ENCODE data around the gene ZNF784. TPM values are rescaled to one million over a fixed set of nuclear protein-coding genes. Genes with fewer than 3 reads are reported as not detected.

The ZNF784 gene
- total and polyA plus RNA-seq, 2 donors (not counting 3 experiments of a cell fraction or from before 2014, with no cell fraction given) = 4.9 TPM

DNA sequence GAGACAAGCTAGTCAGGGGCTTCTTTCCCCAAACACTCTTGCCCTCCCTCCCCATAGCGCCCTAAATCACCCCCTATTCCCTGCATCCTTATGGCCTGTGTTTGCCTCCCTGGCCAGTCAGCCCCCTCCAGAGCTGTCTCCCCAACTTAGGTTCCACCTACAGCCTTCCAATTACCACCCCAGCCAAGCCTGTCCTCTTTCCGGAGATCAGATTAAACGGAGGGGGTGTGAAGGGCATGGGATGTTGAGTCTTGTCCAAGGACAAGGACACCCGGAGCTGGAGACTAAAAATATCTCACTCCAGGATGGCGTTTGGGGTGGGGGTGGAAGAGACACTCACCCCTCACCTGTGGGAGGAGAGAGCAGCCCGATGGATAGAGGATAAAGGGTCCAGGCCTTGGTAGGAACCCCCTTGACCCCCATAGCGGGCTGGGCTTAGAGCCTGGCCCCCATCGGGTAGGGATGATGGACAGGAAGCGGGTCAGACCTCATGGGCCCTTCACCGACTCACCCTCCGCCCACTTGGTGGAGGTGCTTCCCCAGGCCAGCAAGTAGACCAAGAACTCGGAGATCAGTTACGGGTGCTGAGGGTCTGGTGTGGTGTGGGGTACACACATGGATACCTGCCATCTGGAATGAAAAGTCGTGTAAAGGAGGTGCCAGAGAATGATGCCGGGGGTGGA lies 12.9 kb downstream of the ZNF784 start:
- Histone ChIP-seq H3K9me1 (replicated peaks; ENCODE audit: control insufficient read depth, extremely low read depth, insufficient read depth, low read length) (no peaks in the 10 kb centered on the region), H3K36me3 (ENCODE audit: control insufficient read depth in 2 of 2, extremely low read depth in 1 of 2, insufficient read depth in 2 of 2, low read length in 2 of 2) (peaks cover 2 to 22% of the 10 kb centered on the region in 2 experiments), H3K9me3 (replicated peaks; ENCODE audit: control insufficient read depth, insufficient read depth, low read length) (no peaks in the 10 kb centered on the region), H3K4me2 (ENCODE audit: insufficient read depth, low read length) (no peak overlapping the region), H3K4me1 (ENCODE audit: control insufficient read depth, extremely low read depth, insufficient read depth, low read length) (peaks cover 6% of the 10 kb centered on the region), H3K9ac (replicated peaks; ENCODE audit: extremely low read depth, insufficient read depth, low read length) (no peak overlapping the region), H3K27me3 (ENCODE audit: control insufficient read depth in 2 of 2, insufficient read depth in 2 of 2, low read length in 2 of 2) (no peaks in the 10 kb centered on the region), H4K20me1 (replicated peaks; ENCODE audit: control insufficient read depth, extremely low read depth, insufficient read depth, low read length) (no peaks in the 10 kb centered on the region), H2AFZ (ENCODE audit: low read depth, low read length) (no peak overlapping the region), H3K79me2 (ENCODE audit: control insufficient read depth, insufficient read depth, low read length) (peaks cover 28% of the 10 kb centered on the region), H3K27ac (ENCODE audit: insufficient read depth, low read depth, low read length) (no peak overlapping the region), H3K4me3 (replicated peaks in 1 of 3; ENCODE audit: insufficient read depth in 1 of 3, low read depth in 1 of 3, low read length in 3 of 3) (no peak overlapping the region)
- no TSS peak for BruUV-seq (replicated peaks)
- intact Hi-C loops (cut with micrococcal nuclease) (no loop called here), dilution Hi-C loops (cut with MboI; ENCODE audit: extremely low pct_ligation_motif_present, low sequenced_read_pairs) (no loop called here)
- no peak for FAIRE-seq
- DNase-seq (ENCODE audit: low read depth, low spot score) = no peak
- TF ChIP-seq POLR2A (IDR thresholded peaks at IDR 0.05; ENCODE audit: low read depth, low read length) (no peak), FOS (IDR thresholded peaks at IDR 0.05; ENCODE audit: borderline replicate concordance, insufficient read depth, low read length) (no peak), GATA2 (IDR thresholded peaks at IDR 0.05; ENCODE audit: insufficient read depth, insufficient read length, low read depth, low read length) (no peak), POLR2AphosphoS5 (IDR thresholded peaks at IDR 0.05; ENCODE audit: insufficient read depth, low read depth, low read length) (no peak), MYC (IDR thresholded peaks at IDR 0.05; ENCODE audit: low read depth, low read length) (no peak), JUN (IDR thresholded peaks at IDR 0.05; ENCODE audit: borderline replicate concordance, insufficient read depth, insufficient read length, low read depth) (no peak), EZH2 (IDR thresholded peaks at IDR 0.05; ENCODE audit: borderline replicate concordance, low read depth, low read length, severe bottlenecking) (no peak)
- TF ChIP-seq, protein P1, sequence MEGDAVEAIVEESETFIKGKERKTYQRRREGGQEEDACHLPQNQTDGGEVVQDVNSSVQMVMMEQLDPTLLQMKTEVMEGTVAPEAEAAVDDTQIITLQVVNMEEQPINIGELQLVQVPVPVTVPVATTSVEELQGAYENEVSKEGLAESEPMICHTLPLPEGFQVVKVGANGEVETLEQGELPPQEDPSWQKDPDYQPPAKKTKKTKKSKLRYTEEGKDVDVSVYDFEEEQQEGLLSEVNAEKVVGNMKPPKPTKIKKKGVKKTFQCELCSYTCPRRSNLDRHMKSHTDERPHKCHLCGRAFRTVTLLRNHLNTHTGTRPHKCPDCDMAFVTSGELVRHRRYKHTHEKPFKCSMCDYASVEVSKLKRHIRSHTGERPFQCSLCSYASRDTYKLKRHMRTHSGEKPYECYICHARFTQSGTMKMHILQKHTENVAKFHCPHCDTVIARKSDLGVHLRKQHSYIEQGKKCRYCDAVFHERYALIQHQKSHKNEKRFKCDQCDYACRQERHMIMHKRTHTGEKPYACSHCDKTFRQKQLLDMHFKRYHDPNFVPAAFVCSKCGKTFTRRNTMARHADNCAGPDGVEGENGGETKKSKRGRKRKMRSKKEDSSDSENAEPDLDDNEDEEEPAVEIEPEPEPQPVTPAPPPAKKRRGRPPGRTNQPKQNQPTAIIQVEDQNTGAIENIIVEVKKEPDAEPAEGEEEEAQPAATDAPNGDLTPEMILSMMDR (IDR thresholded peaks at IDR 0.05; ENCODE audit: extremely low read depth in 1 of 2, insufficient read depth in 1 of 2, low read depth in 1 of 2, low read length in 2 of 2) = no peak
- TF ChIP-seq, protein P2, sequence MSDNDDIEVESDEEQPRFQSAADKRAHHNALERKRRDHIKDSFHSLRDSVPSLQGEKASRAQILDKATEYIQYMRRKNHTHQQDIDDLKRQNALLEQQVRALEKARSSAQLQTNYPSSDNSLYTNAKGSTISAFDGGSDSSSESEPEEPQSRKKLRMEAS (IDR thresholded peaks at IDR 0.05; ENCODE audit: insufficient read depth, insufficient read length) = no peak
- CTCF ChIA-PET = no interaction called here
- POLR2A ChIA-PET = no interaction called here

Measured in endothelial cell of umbilical vein (primary cell).